MM.1S (cell line): ENCODE data around the gene TMEM239.

Source experiments
- CTCF ChIP-seq: fragments of 300-600 bp; sonication (generic); IDR thresholded peaks from 2 replicates; pipeline ENCODE4 v1.5.1; 2016; ENCODE audit warnings: antibody characterized with exemption, low read length, mixed read lengths
- EZH2 ChIP-seq: fragments of 300-600 bp; sonication (generic); optimal IDR thresholded peaks from 2 replicates; pipeline ENCODE3; 2017; ENCODE audit warnings: low read depth, mild to moderate bottlenecking, antibody characterized with exemption, low read length, mixed read lengths
- EZH2phosphoT487 ChIP-seq: fragments of 300-600 bp; sonication (generic); IDR thresholded peaks from 2 replicates; pipeline ENCODE4 v1.6.1; 2018; ENCODE audit warnings: antibody characterized with exemption, low read length

- TF ChIP-seq CTCF = no peak
- TF ChIP-seq EZH2 = no peak
- TF ChIP-seq EZH2phosphoT487 = no peak
Measured at GRCh38 chr20:2865630-2866029, 49.5 kb downstream of the TMEM239 start.
